Right atrium auricular region (tissue), 2 donors: Measurements from ENCODE around the gene SEC11C. TPM values are rescaled to one million over a fixed set of nuclear protein-coding genes. Genes with fewer than 3 reads are reported as not detected.

ENCODE experiments used
- DNase-seq: peaks from one replicate; pipeline ENCODE4 v3.0.0-alpha.2; 2019; ENCODE audit warnings: low spot score
- H3K27ac ChIP-seq, 2 donors: fragments of 200-600 bp; sonication (generic); 1 replicate in 1 of 2; 2 replicates in 1 of 2; pipeline ENCODE4 v1.5.1; 2016 to 2019
- H3K27me3 ChIP-seq, 2 donors: fragments of 200-600 bp; sonication (generic); one replicate each; pipeline versions ENCODE4 v1.5.1 to v1.6.0; 2017 to 2019
- H3K36me3 ChIP-seq: fragments of 200-600 bp; sonication (generic); one replicate; pipeline ENCODE4 v1.5.1; 2016
- H3K4me1 ChIP-seq, 2 donors: fragments of 200-600 bp; sonication (generic); one replicate each; pipeline versions ENCODE4 v1.5.1 to v1.6.0; 2017 to 2019
- H3K4me3 ChIP-seq, 2 donors: fragments of 200-600 bp; sonication (generic); 1 replicate in 1 of 2; 2 replicates in 1 of 2; pipeline ENCODE4 v1.5.1; 2017 to 2019; ENCODE audit warnings: mild to moderate bottlenecking in 1 of 2, moderate library complexity in 1 of 2
- H3K9me3 ChIP-seq, 2 donors: fragments of 200-600 bp; sonication (generic); one replicate each; pipeline ENCODE4 v1.5.1; 2019
- CTCF ChIP-seq, 2 donors: fragments of 200-600 bp; sonication (generic); IDR thresholded peaks; one replicate each; pipeline ENCODE4 v1.5.1; 2019; ENCODE audit warnings: antibody characterized with exemption in 2 of 2
- total RNA-seq, 2 donors: library from RNA; depleted of rRNA; stranded (reverse); fragments of >200 nt; gene quantifications; one replicate each; pipeline ENCODE4 v1.1.0, GENCODE V29; 2016

SEC11C gene
- total RNA-seq, 2 donors from 2014 or later: 11.7 to 23.9 TPM

DNA sequence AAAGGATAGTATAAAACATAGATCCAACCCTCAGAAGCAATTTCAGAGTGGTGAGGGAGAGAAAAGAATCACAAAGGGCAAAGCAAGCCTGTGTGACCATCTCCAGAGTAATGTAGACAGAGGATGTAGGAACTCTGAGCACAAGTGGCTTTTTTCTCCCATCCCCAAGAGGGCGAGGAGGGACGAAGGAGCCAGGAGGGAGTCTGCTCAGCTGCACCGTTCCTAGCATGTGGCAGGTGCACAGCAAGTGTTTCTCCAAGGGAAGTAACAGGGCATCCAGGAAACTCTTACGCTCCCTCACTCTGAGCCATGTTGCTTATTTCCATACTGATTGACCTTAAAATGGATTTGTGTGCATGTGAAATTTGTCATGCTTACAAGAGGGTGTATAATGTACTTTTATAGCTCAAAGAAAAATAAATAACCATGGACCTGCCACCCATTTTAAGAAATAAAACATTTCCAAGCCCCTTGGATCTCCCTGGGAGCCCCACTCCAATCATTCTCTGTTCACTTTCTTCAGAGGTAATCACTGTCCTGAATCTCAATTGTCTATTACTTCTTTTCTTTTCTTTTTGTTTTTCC, 37.8 kb upstream of the SEC11C start:
- no peaks in the 10 kb centered on the region for H3K27me3 ChIP-seq
- DNase-seq: no peak

DNA sequence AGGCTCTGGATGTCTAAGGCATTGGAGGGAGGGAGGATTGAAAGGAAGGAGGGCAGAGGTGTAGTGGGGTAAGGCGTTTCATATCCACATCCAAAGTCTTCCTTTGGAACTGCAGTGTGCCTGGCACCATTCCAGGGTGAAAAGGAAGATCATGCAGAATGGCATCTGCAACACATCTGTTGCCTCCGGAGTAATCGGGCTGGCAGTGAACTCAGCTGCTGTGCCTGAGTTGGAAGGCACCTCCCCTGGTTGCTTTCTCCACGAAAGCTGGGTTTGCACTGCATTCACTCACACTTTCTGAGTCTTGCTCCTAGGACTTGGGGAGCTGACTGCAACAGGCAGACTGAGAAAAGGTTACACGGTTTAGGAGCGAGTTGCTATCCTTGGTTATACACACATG, 30.3 kb upstream of the SEC11C start:
- Histone ChIP-seq H3K4me1 (no peaks in the 10 kb centered on the region), H3K4me3 (no peak overlapping the region), H3K36me3 (no peaks in the 10 kb centered on the region), H3K27me3 (no peaks in the 10 kb centered on the region), H3K9me3 (no peaks in the 10 kb centered on the region), H3K27ac (no peak overlapping the region)
- TF ChIP-seq CTCF (IDR thresholded peaks at IDR 0.05): no peak
- no peak for DNase-seq

More for the DNA sequence above, 37.8 kb upstream of the SEC11C start:
- Histone ChIP-seq H3K4me3 (no peak overlapping the region), H3K36me3 (no peaks in the 10 kb centered on the region), H3K27ac (no peak overlapping the region), H3K9me3 (no peaks in the 10 kb centered on the region), H3K4me1 (no peaks in the 10 kb centered on the region)
- no peak for TF ChIP-seq CTCF (IDR thresholded peaks at IDR 0.05)

DNA sequence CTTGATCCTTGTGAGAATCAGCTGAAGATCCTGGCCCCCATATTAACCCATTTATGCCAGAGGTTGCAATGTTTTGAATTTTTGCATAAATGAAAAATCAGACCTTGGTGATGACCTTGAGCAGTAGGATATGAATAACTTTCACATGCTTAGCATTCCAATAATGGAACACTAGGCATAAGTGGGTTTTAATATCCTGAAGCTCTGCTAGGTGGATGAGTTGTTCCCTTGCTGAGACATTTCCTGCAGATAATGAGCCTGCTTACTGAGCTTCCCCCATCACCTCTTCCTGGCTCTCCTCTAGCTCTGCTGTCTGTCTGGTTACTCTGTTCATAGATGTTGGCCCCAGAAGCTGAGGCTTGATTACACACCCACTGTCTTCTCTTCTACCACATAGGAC, 25.5 kb upstream of the SEC11C start:
- DNase-seq: no peak
- Histone ChIP-seq H3K36me3 (no peaks in the 10 kb centered on the region), H3K9me3 (peaks cover 0 to 4% of the 10 kb centered on the region in 2 donors), H3K4me1 (no peaks in the 10 kb centered on the region), H3K27me3 (no peaks in the 10 kb centered on the region), H3K27ac (no peak overlapping the region), H3K4me3 (no peak overlapping the region)
- TF ChIP-seq CTCF (IDR thresholded peaks at IDR 0.05): no peak

DNA sequence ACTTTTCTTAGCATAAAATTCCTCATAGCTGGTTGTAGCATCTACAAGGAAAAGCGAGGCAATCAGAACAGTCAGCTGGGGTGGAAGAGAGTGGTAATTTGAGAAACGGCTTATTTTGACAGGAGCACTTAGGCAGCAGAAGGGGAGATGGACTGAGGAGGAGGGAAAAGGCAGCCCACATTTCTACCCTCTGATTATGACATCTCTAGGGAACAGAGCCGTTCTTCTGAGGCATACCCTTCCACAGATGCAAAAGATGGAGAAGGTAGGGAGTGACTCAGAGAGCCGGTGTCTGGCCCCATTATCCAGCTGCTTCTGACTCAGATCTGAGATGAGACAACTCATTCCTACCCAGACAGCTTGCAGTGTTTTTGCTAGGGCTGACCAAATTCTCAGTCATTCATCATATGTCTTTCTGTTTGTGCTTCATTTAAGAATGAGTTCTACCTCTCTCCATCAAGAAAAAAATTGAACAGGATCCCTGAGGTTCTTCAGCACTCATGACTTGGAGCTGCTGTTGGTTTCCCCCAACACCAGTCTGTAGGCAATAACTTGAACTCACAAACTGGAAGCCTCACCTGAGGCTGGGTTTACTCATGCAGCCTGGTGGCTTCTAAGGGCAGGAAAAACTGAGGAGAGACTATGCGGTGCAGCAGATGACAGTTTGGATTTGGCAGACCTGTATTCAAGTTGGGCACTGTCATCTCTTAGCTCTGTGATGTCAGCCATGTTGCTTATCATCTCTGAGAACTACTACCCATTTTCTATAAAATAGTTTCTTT, 15.9 kb upstream of the SEC11C start:
- no peak overlapping the region for H3K4me3 ChIP-seq
- no peaks in the 10 kb centered on the region for H3K36me3 ChIP-seq
- TF ChIP-seq CTCF (IDR thresholded peaks at IDR 0.05): no peak
- H3K9me3 ChIP-seq: no peaks in the 10 kb centered on the region
- no peaks in the 10 kb centered on the region for H3K4me1 ChIP-seq
- DNase-seq: no peak
- H3K27me3 ChIP-seq: no peaks in the 10 kb centered on the region
- no peak overlapping the region for H3K27ac ChIP-seq

- no peak overlapping the region for H3K27ac ChIP-seq
- TF ChIP-seq CTCF (IDR thresholded peaks at IDR 0.05): no peak
- no peaks in the 10 kb centered on the region for H3K27me3 ChIP-seq
Observed at GRCh38 chr18:59124370-59124704, 15.3 kb upstream of the SEC11C start.

More at GRCh38 chr18:59124370-59124704, 15.3 kb upstream of the SEC11C start:
- H3K4me3 ChIP-seq: no peak overlapping the region
- H3K9me3 ChIP-seq: no peaks in the 10 kb centered on the region
- H3K4me1 ChIP-seq: no peaks in the 10 kb centered on the region
- no peaks in the 10 kb centered on the region for H3K36me3 ChIP-seq
- DNase-seq: no peak
